GM23338 (cell line): Measurements from ENCODE around the gene ZBTB40. TPM values are rescaled to one million over a fixed set of nuclear protein-coding genes. Genes with fewer than 3 reads are reported as not detected.

Experiments
- ATAC-seq: fragments of 200-7000 bp; cut with Tn5 transposase; 3 replicates; pipeline ENCODE4 v1.9.1; 2020
- DNase-seq: peaks from one replicate; pipeline ENCODE4 v3.0.0-alpha.2; 2015; ENCODE audit warnings: low spot score
- H2AFZ ChIP-seq: fragments of 200-600 bp; sonication (generic); 2 replicates; pipeline ENCODE4 v1.8.0; 2016; ENCODE audit warnings: antibody characterized with exemption, mild to moderate bottlenecking, moderate library complexity
- H3F3A ChIP-seq: fragments of 200-600 bp; sonication (generic); replicated peaks from 2 replicates; pipeline ENCODE4 v1.8.0; 2017; ENCODE audit warnings: antibody characterized with exemption, mixed run types, low read depth
- H3K27ac ChIP-seq: fragments of 200-600 bp; sonication (generic); 2 replicates; pipeline ENCODE4 v1.6.1; 2016; ENCODE audit warnings: low read depth
- H3K27me3 ChIP-seq: fragments of 200-600 bp; sonication (generic); 2 replicates; pipeline ENCODE4 v1.8.0; 2016; ENCODE audit warnings: mild to moderate bottlenecking, mixed run types, moderate library complexity; ENCODE audit not compliant: insufficient read depth
- H3K36me3 ChIP-seq: fragments of 200-600 bp; sonication (generic); 2 replicates; pipeline ENCODE4 v1.8.0; 2016; ENCODE audit warnings: mild to moderate bottlenecking; ENCODE audit not compliant: insufficient read depth
- H3K4me1 ChIP-seq: fragments of 200-600 bp; sonication (generic); 2 replicates; pipeline ENCODE4 v1.8.0; 2016; ENCODE audit warnings: mild to moderate bottlenecking, moderate library complexity; ENCODE audit not compliant: insufficient read depth
- H3K4me2 ChIP-seq: fragments of 200-600 bp; sonication (generic); 2 replicates; pipeline ENCODE4 v1.7.1; 2017; ENCODE audit warnings: mixed run types
- H3K4me3 ChIP-seq: fragments of 200-600 bp; sonication (generic); 2 replicates; pipeline ENCODE4 v1.6.1; 2016; ENCODE audit warnings: mixed run types
- H3K79me2 ChIP-seq: fragments of 200-600 bp; sonication (generic); replicated peaks from 2 replicates; pipeline ENCODE4 v1.8.0; 2017; ENCODE audit warnings: mild to moderate bottlenecking; ENCODE audit not compliant: insufficient read depth
- H3K9me2 ChIP-seq: fragments of 200-600 bp; sonication (generic); 2 replicates; pipeline ENCODE4 v1.8.0; 2017; ENCODE audit not compliant: insufficient read depth
- H4K20me1 ChIP-seq: fragments of 200-600 bp; sonication (generic); replicated peaks from 2 replicates; pipeline ENCODE4 v1.8.0; 2017; ENCODE audit warnings: mild to moderate bottlenecking; ENCODE audit not compliant: insufficient read depth
- H3K27ac Mint-ChIP-seq: 2 replicates; pipeline ENCODE4 v1.8.0; 2020; ENCODE audit warnings: inconsistent platforms, mild to moderate bottlenecking, moderate library complexity, mixed read lengths
- H3K27me3 Mint-ChIP-seq: 3 replicates; pipeline ENCODE4 v1.8.0; 2022; ENCODE audit warnings: low read depth, mild to moderate bottlenecking, moderate library complexity, mixed read lengths, inconsistent platforms; ENCODE audit not compliant: insufficient read depth, poor library complexity
- H3K36me3 Mint-ChIP-seq: 3 replicates; pipeline ENCODE4 v1.8.0; 2021; ENCODE audit warnings: low read depth, mild to moderate bottlenecking, inconsistent platforms, moderate library complexity, mixed read lengths
- H3K4me1 Mint-ChIP-seq: 3 replicates; pipeline ENCODE4 v1.8.0; 2020; ENCODE audit warnings: mild to moderate bottlenecking, inconsistent platforms, mixed read lengths
- H3K4me3 Mint-ChIP-seq: 3 replicates; pipeline ENCODE4 v1.8.0; 2021; ENCODE audit warnings: moderate library complexity, mild to moderate bottlenecking, inconsistent platforms, mixed read lengths
- H3K9me3 Mint-ChIP-seq: 3 replicates; pipeline ENCODE4 v1.8.0; 2020; ENCODE audit warnings: moderate library complexity, mild to moderate bottlenecking, inconsistent platforms, mixed read lengths
- EZH2 ChIP-seq: fragments of 200-600 bp; sonication (generic); IDR thresholded peaks from one replicate; pipeline ENCODE4 v1.8.0; 2017; ENCODE audit warnings: antibody characterized with exemption, mild to moderate bottlenecking, low read depth; ENCODE audit not compliant: unreplicated experiment
- EZH2phosphoT487 ChIP-seq: fragments of 200-600 bp; sonication (generic); IDR thresholded peaks from one replicate; pipeline ENCODE4 v1.8.1; 2018; ENCODE audit warnings: antibody characterized with exemption; ENCODE audit not compliant: unreplicated experiment
- JUNB ChIP-seq: IDR thresholded peaks from one replicate; pipeline ENCODE4 v1.6.1; 2016; ENCODE audit warnings: antibody characterized with exemption; ENCODE audit not compliant: unreplicated experiment
- NANOG ChIP-seq: IDR thresholded peaks from 2 replicates; pipeline ENCODE4 v1.6.1; 2016; ENCODE audit warnings: antibody characterized with exemption, borderline replicate concordance
- STAT1 ChIP-seq: IDR thresholded peaks from one replicate; pipeline ENCODE4 v1.6.1; 2016; ENCODE audit warnings: antibody characterized with exemption; ENCODE audit not compliant: unreplicated experiment
- ZNF331 ChIP-seq: fragments of 250-450 bp; sonication (Bioruptor Pico); IDR thresholded peaks from 2 replicates; pipeline ENCODE4 v1.5.0; 2020; ENCODE audit warnings: low read depth, mild to moderate bottlenecking, moderate library complexity
- polyA plus RNA-seq: library from polyadenylated mRNA; unstranded; fragments of >200 nt; fragmentation: Nextera tagmentation; extraction: Ambion mirVana; gene quantifications from 2 replicates; pipeline ENCODE4 v1.2.1, GENCODE V29; 2016
- total RNA-seq: library from RNA; depleted of rRNA; stranded (reverse); fragments of >200 nt; shearing (Covaris generic); gene quantifications from 2 replicates; pipeline ENCODE4 v1.2.3, GENCODE V29; 2014
- TF ChIP-seq, protein P1 (sequence below): IDR thresholded peaks from one replicate; pipeline ENCODE4 v1.6.1; 2018; ENCODE audit warnings: antibody characterized with exemption; ENCODE audit not compliant: unreplicated experiment
- TF ChIP-seq, protein P2 (sequence below), 2 experiments: fragments of 200-600 bp in 1 of 2; sonication (generic) in 1 of 2; conservative IDR thresholded peaks; 2 replicates each; pipeline versions ENCODE4 v1.5.1 to v1.6.1; 2016 to 2017; ENCODE audit warnings: antibody characterized with exemption in 2 of 2, low read depth in 2 of 2, mild to moderate bottlenecking in 2 of 2, moderate library complexity in 1 of 2
- TF ChIP-seq, protein P3 (sequence below): fragments of 250-450 bp; sonication (Bioruptor Pico); IDR thresholded peaks from 2 replicates; pipeline ENCODE4 v1.5.0; 2020; ENCODE audit warnings: mild to moderate bottlenecking, moderate library complexity

Gene ZBTB40
- total and polyA plus RNA-seq, 2 experiments from 2014 or later: 3.1 to 22.7 TPM

DNA sequence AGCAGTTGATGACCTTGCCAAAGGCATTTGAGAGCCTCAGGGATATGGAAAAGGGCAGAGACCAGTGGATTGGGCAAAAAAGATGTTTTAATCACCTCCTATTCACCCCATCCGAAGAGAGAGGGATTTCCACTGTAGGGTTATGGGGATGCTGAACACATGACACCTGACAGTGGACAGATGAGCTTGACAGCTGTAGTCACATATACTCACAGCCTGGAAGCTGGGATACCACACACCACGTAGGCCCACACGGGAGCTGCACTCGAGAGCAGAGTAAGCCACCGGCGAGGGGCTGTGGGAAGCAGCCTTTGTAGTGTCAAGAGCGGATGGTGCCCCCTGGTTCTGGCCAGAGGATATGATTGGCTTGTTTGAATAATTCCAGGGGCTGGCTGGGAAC is 20.0 kb downstream of the ZBTB40 start (continued):
- TF ChIP-seq, protein P1, sequence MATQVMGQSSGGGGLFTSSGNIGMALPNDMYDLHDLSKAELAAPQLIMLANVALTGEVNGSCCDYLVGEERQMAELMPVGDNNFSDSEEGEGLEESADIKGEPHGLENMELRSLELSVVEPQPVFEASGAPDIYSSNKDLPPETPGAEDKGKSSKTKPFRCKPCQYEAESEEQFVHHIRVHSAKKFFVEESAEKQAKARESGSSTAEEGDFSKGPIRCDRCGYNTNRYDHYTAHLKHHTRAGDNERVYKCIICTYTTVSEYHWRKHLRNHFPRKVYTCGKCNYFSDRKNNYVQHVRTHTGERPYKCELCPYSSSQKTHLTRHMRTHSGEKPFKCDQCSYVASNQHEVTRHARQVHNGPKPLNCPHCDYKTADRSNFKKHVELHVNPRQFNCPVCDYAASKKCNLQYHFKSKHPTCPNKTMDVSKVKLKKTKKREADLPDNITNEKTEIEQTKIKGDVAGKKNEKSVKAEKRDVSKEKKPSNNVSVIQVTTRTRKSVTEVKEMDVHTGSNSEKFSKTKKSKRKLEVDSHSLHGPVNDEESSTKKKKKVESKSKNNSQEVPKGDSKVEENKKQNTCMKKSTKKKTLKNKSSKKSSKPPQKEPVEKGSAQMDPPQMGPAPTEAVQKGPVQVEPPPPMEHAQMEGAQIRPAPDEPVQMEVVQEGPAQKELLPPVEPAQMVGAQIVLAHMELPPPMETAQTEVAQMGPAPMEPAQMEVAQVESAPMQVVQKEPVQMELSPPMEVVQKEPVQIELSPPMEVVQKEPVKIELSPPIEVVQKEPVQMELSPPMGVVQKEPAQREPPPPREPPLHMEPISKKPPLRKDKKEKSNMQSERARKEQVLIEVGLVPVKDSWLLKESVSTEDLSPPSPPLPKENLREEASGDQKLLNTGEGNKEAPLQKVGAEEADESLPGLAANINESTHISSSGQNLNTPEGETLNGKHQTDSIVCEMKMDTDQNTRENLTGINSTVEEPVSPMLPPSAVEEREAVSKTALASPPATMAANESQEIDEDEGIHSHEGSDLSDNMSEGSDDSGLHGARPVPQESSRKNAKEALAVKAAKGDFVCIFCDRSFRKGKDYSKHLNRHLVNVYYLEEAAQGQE: no peak

DNA sequence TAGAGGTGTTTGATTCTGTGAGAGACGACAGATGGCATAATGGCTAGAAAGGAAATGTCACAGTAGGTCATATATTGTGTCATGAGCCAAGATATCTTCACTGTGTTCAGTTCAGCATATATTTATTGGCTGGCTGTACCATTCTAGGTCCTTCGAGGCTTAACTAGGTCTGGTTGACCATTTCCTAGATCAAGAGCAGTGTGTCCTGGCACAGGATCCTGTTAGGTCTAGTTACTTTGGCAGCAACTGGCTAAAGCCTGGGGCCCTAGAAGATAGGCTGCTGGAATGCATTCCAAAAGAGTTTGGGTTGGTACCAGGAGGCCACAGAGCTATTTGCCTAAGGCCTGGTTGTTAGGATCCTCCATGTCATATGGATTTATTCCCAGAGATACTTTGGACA is 20.9 kb downstream of the ZBTB40 start:
- H3K36me3 Mint-ChIP-seq: no peaks in the 10 kb centered on the region; the same call in 2 of the 3 replicates
- TF ChIP-seq ZNF331 (CRISPR knock-in tag): no peak
- TF ChIP-seq NANOG: no peak
- TF ChIP-seq JUNB: no peak
- TF ChIP-seq, protein P1: no peak
- no peak for TF ChIP-seq EZH2phosphoT487
- TF ChIP-seq STAT1: no peak
- TF ChIP-seq, protein P2, sequence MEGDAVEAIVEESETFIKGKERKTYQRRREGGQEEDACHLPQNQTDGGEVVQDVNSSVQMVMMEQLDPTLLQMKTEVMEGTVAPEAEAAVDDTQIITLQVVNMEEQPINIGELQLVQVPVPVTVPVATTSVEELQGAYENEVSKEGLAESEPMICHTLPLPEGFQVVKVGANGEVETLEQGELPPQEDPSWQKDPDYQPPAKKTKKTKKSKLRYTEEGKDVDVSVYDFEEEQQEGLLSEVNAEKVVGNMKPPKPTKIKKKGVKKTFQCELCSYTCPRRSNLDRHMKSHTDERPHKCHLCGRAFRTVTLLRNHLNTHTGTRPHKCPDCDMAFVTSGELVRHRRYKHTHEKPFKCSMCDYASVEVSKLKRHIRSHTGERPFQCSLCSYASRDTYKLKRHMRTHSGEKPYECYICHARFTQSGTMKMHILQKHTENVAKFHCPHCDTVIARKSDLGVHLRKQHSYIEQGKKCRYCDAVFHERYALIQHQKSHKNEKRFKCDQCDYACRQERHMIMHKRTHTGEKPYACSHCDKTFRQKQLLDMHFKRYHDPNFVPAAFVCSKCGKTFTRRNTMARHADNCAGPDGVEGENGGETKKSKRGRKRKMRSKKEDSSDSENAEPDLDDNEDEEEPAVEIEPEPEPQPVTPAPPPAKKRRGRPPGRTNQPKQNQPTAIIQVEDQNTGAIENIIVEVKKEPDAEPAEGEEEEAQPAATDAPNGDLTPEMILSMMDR (conservative IDR thresholded peaks at IDR 0.05; ENCODE audit: low read depth in 2 of 2): no peak
- TF ChIP-seq EZH2: no peak
- TF ChIP-seq, protein P3, sequence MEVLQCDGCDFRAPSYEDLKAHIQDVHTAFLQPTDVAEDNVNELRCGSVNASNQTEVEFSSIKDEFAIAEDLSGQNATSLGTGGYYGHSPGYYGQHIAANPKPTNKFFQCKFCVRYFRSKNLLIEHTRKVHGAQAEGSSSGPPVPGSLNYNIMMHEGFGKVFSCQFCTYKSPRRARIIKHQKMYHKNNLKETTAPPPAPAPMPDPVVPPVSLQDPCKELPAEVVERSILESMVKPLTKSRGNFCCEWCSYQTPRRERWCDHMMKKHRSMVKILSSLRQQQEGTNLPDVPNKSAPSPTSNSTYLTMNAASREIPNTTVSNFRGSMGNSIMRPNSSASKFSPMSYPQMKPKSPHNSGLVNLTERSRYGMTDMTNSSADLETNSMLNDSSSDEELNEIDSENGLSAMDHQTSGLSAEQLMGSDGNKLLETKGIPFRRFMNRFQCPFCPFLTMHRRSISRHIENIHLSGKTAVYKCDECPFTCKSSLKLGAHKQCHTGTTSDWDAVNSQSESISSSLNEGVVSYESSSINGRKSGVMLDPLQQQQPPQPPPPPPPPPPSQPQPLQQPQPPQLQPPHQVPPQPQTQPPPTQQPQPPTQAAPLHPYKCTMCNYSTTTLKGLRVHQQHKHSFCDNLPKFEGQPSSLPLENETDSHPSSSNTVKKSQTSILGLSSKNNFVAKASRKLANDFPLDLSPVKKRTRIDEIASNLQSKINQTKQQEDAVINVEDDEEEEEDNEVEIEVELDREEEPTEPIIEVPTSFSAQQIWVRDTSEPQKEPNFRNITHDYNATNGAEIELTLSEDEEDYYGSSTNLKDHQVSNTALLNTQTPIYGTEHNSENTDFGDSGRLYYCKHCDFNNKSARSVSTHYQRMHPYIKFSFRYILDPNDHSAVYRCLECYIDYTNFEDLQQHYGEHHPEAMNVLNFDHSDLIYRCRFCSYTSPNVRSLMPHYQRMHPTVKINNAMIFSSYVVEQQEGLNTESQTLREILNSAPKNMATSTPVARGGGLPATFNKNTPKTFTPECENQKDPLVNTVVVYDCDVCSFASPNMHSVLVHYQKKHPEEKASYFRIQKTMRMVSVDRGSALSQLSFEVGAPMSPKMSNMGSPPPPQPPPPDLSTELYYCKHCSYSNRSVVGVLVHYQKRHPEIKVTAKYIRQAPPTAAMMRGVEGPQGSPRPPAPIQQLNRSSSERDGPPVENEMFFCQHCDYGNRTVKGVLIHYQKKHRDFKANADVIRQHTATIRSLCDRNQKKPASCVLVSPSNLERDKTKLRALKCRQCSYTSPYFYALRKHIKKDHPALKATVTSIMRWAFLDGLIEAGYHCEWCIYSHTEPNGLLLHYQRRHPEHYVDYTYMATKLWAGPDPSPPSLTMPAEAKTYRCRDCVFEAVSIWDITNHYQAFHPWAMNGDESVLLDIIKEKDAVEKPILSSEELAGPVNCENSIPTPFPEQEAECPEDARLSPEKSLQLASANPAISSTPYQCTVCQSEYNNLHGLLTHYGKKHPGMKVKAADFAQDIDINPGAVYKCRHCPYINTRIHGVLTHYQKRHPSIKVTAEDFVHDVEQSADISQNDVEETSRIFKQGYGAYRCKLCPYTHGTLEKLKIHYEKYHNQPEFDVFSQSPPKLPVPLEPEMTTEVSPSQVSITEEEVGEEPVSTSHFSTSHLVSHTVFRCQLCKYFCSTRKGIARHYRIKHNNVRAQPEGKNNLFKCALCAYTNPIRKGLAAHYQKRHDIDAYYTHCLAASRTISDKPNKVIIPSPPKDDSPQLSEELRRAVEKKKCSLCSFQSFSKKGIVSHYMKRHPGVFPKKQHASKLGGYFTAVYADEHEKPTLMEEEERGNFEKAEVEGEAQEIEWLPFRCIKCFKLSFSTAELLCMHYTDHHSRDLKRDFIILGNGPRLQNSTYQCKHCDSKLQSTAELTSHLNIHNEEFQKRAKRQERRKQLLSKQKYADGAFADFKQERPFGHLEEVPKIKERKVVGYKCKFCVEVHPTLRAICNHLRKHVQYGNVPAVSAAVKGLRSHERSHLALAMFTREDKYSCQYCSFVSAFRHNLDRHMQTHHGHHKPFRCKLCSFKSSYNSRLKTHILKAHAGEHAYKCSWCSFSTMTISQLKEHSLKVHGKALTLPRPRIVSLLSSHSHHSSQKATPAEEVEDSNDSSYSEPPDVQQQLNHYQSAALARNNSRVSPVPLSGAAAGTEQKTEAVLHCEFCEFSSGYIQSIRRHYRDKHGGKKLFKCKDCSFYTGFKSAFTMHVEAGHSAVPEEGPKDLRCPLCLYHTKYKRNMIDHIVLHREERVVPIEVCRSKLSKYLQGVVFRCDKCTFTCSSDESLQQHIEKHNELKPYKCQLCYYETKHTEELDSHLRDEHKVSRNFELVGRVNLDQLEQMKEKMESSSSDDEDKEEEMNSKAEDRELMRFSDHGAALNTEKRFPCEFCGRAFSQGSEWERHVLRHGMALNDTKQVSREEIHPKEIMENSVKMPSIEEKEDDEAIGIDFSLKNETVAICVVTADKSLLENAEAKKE: no peak

More for the DNA sequence above, 20.9 kb downstream of the ZBTB40 start:
- no peak overlapping the region for H3K4me2 ChIP-seq
- H2AFZ ChIP-seq: no peak overlapping the region
- Mint-ChIP-seq H3K9me3 (no peaks in the 10 kb centered on the region), H3K4me3 (no peak overlapping the region), H3K27ac (no peak overlapping the region), H3K4me1 (peaks cover 3% of the 10 kb centered on the region; the same call in 1 of the 3 replicates), H3K27me3 (no peaks in the 10 kb centered on the region)
- H3K36me3 ChIP-seq: no peaks in the 10 kb centered on the region
- no peaks in the 10 kb centered on the region for H3F3A ChIP-seq
- ATAC-seq (no peak), DNase-seq (no peak)
- no peaks in the 10 kb centered on the region for H3K4me1 ChIP-seq
- no peak overlapping the region for H3K4me3 ChIP-seq
- no peaks in the 10 kb centered on the region for H3K9me2 ChIP-seq
- H3K27ac ChIP-seq: no peak overlapping the region
- H3K27me3 ChIP-seq: no peaks in the 10 kb centered on the region
- peaks cover 17% of the 10 kb centered on the region for H4K20me1 ChIP-seq
- peaks cover 52% of the 10 kb centered on the region for H3K79me2 ChIP-seq
